ENCODE data around the gene PGBD4.
"Not testable (repeated sequence)": the region's sequence is repeated elsewhere in the genome, so short reads cannot be mapped to it uniquely, and the experiment has no call there.

PGBD4 gene

GRCh38 chr15:34119291-34119690, 17.4 kb downstream of the PGBD4 start:
- Histone ChIP-seq H3K27me3 (ENCODE audit: insufficient read depth, low read length) (no peaks in the 10 kb centered on the region), H2AK5ac (ENCODE audit: low read length) (no peak overlapping the region), H3K36me3 (ENCODE audit: control insufficient read depth in 1 of 2, insufficient read depth in 2 of 2, low read length in 2 of 2) (no peaks in the 10 kb centered on the region), H3K79me2 (ENCODE audit: control insufficient read depth, insufficient read depth, low read length, poor library complexity) (no peaks in the 10 kb centered on the region), H3K27ac (ENCODE audit: low read depth, low read length) (no peak overlapping the region), H3K4me1 (ENCODE audit: control insufficient read depth in 1 of 2, insufficient read depth in 2 of 2, low read length in 2 of 2) (peaks cover 0 to 2% of the 10 kb centered on the region in 2 experiments), H3K18ac (ENCODE audit: low read length) (no peak overlapping the region), H3K79me1 (ENCODE audit: low read length) (peaks cover 6% of the 10 kb centered on the region), H4K8ac (ENCODE audit: low read depth, low read length) (no peak overlapping the region), H2AFZ (ENCODE audit: insufficient read depth, low read length, poor library complexity) (no peak overlapping the region), H2BK5ac (ENCODE audit: low read depth, low read length, poor library complexity) (no peak overlapping the region), H2BK120ac (ENCODE audit: insufficient read depth, low read length, poor library complexity) (no peak overlapping the region), H3K4ac (ENCODE audit: low read depth, low read length) (no peak overlapping the region), H3K9me3 (ENCODE audit: insufficient read depth, low read depth, low read length) (no peaks in the 10 kb centered on the region), H3K4me3 (ENCODE audit: low read depth, low read length) (no peak overlapping the region), H3K23ac (ENCODE audit: low read length) (no peak overlapping the region), H4K12ac (ENCODE audit: low read depth, low read length) (no peak overlapping the region), H3K14ac (ENCODE audit: low read length) (no peak overlapping the region), H3K4me2 (ENCODE audit: low read length) (no peak overlapping the region), H3K9ac (ENCODE audit: low read length) (no peak overlapping the region), H2BK12ac (ENCODE audit: low read length) (no peak overlapping the region), H4K91ac (ENCODE audit: low read depth, low read length) (no peak overlapping the region)
- WGBS (ENCODE audit: extremely low coverage, insufficient coverage, insufficient read length): no CpG with 5 or more reads among the region's 4 CpGs
- peak; percentile 49 to 84 for DNase-seq

DNA sequence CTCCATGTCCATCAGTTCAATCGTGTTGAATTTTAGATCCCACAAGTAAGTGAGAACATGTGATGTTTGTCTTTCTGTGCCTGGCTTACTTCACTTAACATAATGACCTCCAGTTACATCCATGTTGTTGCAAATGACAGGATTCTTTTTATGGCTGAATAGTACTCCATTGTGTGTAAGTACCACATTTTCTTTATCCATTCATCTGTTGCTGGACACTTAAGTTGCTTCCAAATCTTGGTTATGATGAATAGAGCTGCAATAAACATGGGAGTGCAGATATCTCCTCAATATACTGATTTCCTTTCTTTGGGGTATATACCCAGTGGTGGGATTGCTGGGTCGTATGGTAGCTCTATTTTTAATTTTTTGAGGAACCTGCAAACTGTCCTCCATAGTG, 18.5 kb downstream of the PGBD4 start:
- H2AFZ ChIP-seq (ENCODE audit: insufficient read depth, low read length, poor library complexity); H3K9me3 ChIP-seq (ENCODE audit: insufficient read depth, low read depth, low read length); H3K4me2 ChIP-seq (ENCODE audit: low read length); H3K79me1 ChIP-seq (ENCODE audit: low read length); H3K27me3 ChIP-seq (ENCODE audit: insufficient read depth, low read length); H3K79me2 ChIP-seq (ENCODE audit: control insufficient read depth, insufficient read depth, low read length, poor library complexity); H4K12ac ChIP-seq (ENCODE audit: low read depth, low read length); H2BK5ac ChIP-seq (ENCODE audit: low read depth, low read length, poor library complexity); H3K18ac ChIP-seq (ENCODE audit: low read length); H4K8ac ChIP-seq (ENCODE audit: low read depth, low read length); H2AK5ac ChIP-seq (ENCODE audit: low read length); H3K36me3 ChIP-seq (ENCODE audit: control insufficient read depth in 1 of 2, insufficient read depth in 2 of 2, low read length in 2 of 2); H3K4ac ChIP-seq (ENCODE audit: low read depth, low read length); H3K9ac ChIP-seq (ENCODE audit: low read length); H3K14ac ChIP-seq (ENCODE audit: low read length); DNase-seq; H3K27ac ChIP-seq (ENCODE audit: low read depth, low read length); H3K4me3 ChIP-seq (ENCODE audit: low read depth, low read length); H2BK12ac ChIP-seq (ENCODE audit: low read length); H4K91ac ChIP-seq (ENCODE audit: low read depth, low read length); H3K4me1 ChIP-seq (ENCODE audit: control insufficient read depth in 1 of 2, insufficient read depth in 2 of 2, low read length in 2 of 2); H2BK120ac ChIP-seq (ENCODE audit: insufficient read depth, low read length, poor library complexity); H3K23ac ChIP-seq (ENCODE audit: low read length): not testable (repeated sequence)
- no CpG with 5 or more reads among the region's 2 CpGs for WGBS (ENCODE audit: extremely low coverage, insufficient coverage, insufficient read length)

- H3K23ac ChIP-seq (ENCODE audit: low read length); H3K79me1 ChIP-seq (ENCODE audit: low read length); H3K27me3 ChIP-seq (ENCODE audit: insufficient read depth, low read length); H4K8ac ChIP-seq (ENCODE audit: low read depth, low read length); H3K36me3 ChIP-seq (ENCODE audit: control insufficient read depth in 1 of 2, insufficient read depth in 2 of 2, low read length in 2 of 2); H3K9ac ChIP-seq (ENCODE audit: low read length); H4K12ac ChIP-seq (ENCODE audit: low read depth, low read length); H2BK12ac ChIP-seq (ENCODE audit: low read length); H3K79me2 ChIP-seq (ENCODE audit: control insufficient read depth, insufficient read depth, low read length, poor library complexity); H3K9me3 ChIP-seq (ENCODE audit: insufficient read depth, low read depth, low read length); H3K4me3 ChIP-seq (ENCODE audit: low read depth, low read length); H2AK5ac ChIP-seq (ENCODE audit: low read length); H3K4ac ChIP-seq (ENCODE audit: low read depth, low read length); H3K4me1 ChIP-seq (ENCODE audit: control insufficient read depth in 1 of 2, insufficient read depth in 2 of 2, low read length in 2 of 2); H2AFZ ChIP-seq (ENCODE audit: insufficient read depth, low read length, poor library complexity); H3K18ac ChIP-seq (ENCODE audit: low read length); H2BK120ac ChIP-seq (ENCODE audit: insufficient read depth, low read length, poor library complexity); H4K91ac ChIP-seq (ENCODE audit: low read depth, low read length); H3K14ac ChIP-seq (ENCODE audit: low read length); H3K4me2 ChIP-seq (ENCODE audit: low read length): not testable (repeated sequence)
- peak; percentile 25 to 30 for DNase-seq
- peak overlapping the region; percentile 56 for H3K27ac ChIP-seq (ENCODE audit: low read depth, low read length)
- peak overlapping the region; percentile 5 for H2BK5ac ChIP-seq (ENCODE audit: low read depth, low read length, poor library complexity)
- WGBS (ENCODE audit: extremely low coverage, insufficient coverage, insufficient read length): no CpG with 5 or more reads among the region's 12 CpGs
Measured at GRCh38 chr15:34121786-34122185, 19.9 kb downstream of the PGBD4 start.

DNA sequence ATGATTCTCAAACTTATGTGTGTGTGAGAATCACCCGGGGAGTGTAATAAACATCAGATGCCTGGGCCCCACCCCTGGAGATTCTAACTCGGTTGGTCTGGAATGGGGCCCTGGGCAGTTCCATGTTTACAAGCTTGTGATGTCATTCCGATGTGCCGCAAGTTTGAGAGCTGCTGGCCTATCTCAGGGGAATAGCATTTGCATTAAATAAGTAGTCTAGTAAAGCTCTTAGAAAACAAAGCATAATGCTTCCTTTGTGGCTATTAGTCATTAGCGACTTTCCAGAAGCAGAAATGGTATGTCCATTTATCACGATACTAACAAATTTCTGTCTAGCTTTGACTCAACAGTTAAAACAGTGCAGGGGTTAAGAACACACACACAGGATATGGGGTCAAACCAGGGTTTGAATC, 20.9 kb downstream of the PGBD4 start:
- Histone ChIP-seq H3K36me3 (ENCODE audit: control insufficient read depth in 1 of 2, insufficient read depth in 2 of 2, low read length in 2 of 2) (no peaks in the 10 kb centered on the region), H3K4me2 (ENCODE audit: low read length) (no peak overlapping the region), H2BK12ac (ENCODE audit: low read length) (no peak overlapping the region), H2AK5ac (ENCODE audit: low read length) (no peak overlapping the region), H3K14ac (ENCODE audit: low read length) (no peak overlapping the region), H3K18ac (ENCODE audit: low read length) (no peak overlapping the region), H4K91ac (ENCODE audit: low read depth, low read length) (no peak overlapping the region), H2AFZ (ENCODE audit: insufficient read depth, low read length, poor library complexity) (no peak overlapping the region), H3K79me2 (ENCODE audit: control insufficient read depth, insufficient read depth, low read length, poor library complexity) (no peaks in the 10 kb centered on the region), H4K8ac (ENCODE audit: low read depth, low read length) (no peak overlapping the region), H3K27me3 (ENCODE audit: insufficient read depth, low read length) (no peaks in the 10 kb centered on the region), H3K9me3 (ENCODE audit: insufficient read depth, low read depth, low read length) (no peaks in the 10 kb centered on the region), H3K79me1 (ENCODE audit: low read length) (peaks cover 6% of the 10 kb centered on the region), H3K23ac (ENCODE audit: low read length) (no peak overlapping the region), H3K4ac (ENCODE audit: low read depth, low read length) (no peak overlapping the region), H2BK5ac (ENCODE audit: low read depth, low read length, poor library complexity) (no peak overlapping the region), H4K12ac (ENCODE audit: low read depth, low read length) (no peak overlapping the region), H2BK120ac (ENCODE audit: insufficient read depth, low read length, poor library complexity) (no peak overlapping the region), H3K27ac (ENCODE audit: low read depth, low read length) (peak overlapping the region; percentile 43), H3K9ac (ENCODE audit: low read length) (no peak overlapping the region), H3K4me1 (ENCODE audit: control insufficient read depth in 1 of 2, insufficient read depth in 2 of 2, low read length in 2 of 2) (peaks cover 3% of the 10 kb centered on the region in 2 experiments), H3K4me3 (ENCODE audit: low read depth, low read length) (no peak overlapping the region)
- DNase-seq: peak; percentile 68 to 72
- WGBS (ENCODE audit: extremely low coverage, insufficient coverage, insufficient read length): no CpG with 5 or more reads among the region's 6 CpGs

Measured in trophoblast cell (in vitro differentiated cells and primary cell).